HG03025 (cell line): ENCODE data around the gene UBE3C.
A peak's percentile ranks its signal among the peaks of the same experiment; 100 is the strongest.
"Not testable (repeated sequence)": the region's sequence is repeated elsewhere in the genome, so short reads cannot be mapped to it uniquely, and the experiment has no call there.

Experiments
- ATAC-seq: cut with Tn5 transposase; IDR thresholded peaks from one replicate; pipeline ENCODE4 v1.9.1; 2021; ENCODE audit warnings: mild to moderate bottlenecking, moderate library complexity; ENCODE audit not compliant: unreplicated experiment, low FRiP score

UBE3C gene

GRCh38 chr7:157233677-157234076 is 95.0 kb downstream of the UBE3C start:
- ATAC-seq: no peak

GRCh38 chr7:157234271-157234670 is 95.5 kb downstream of the UBE3C start:
- no peak for ATAC-seq

- ATAC-seq: no peak
These were observed 96.9 kb downstream of the UBE3C start for GRCh38 chr7:157235357-157236333.

GRCh38 chr7:157238087-157238486 is 99.4 kb downstream of the UBE3C start:
- ATAC-seq: no peak

- ATAC-seq: no peak
These were observed 101.0 kb downstream of the UBE3C start for GRCh38 chr7:157239571-157240270.

- ATAC-seq: no peak
These were observed 102.9 kb downstream of the UBE3C start for GRCh38 chr7:157241631-157242030.

GRCh38 chr7:157244516-157245294 is 106.0 kb downstream of the UBE3C start:
- ATAC-seq: no peak

- ATAC-seq: no peak
These were observed 107.3 kb downstream of the UBE3C start for GRCh38 chr7:157246052-157246451.

- no peak for ATAC-seq
These were observed 109.9 kb downstream of the UBE3C start for GRCh38 chr7:157248659-157249058.

- peak; percentile 54 for ATAC-seq
These were observed 112.0 kb downstream of the UBE3C start for GRCh38 chr7:157250605-157251228.

- ATAC-seq: not testable (repeated sequence)
These were observed 113.1 kb downstream of the UBE3C start for GRCh38 chr7:157251817-157252216.

GRCh38 chr7:157253850-157254249 is 115.1 kb downstream of the UBE3C start:
- ATAC-seq: no peak

GRCh38 chr7:157254781-157255180 is 116.1 kb downstream of the UBE3C start:
- not testable (repeated sequence) for ATAC-seq

- no peak for ATAC-seq
These were observed 116.5 kb downstream of the UBE3C start for GRCh38 chr7:157255201-157255606.

- ATAC-seq: no peak
These were observed 124.4 kb downstream of the UBE3C start for GRCh38 chr7:157263156-157263555.

GRCh38 chr7:157265051-157265450 is 126.3 kb downstream of the UBE3C start:
- no peak for ATAC-seq

GRCh38 chr7:157266272-157266671 is 127.5 kb downstream of the UBE3C start:
- ATAC-seq: no peak

- ATAC-seq: no peak
These were observed 128.8 kb downstream of the UBE3C start for GRCh38 chr7:157267516-157267915.

- no peak for ATAC-seq
These were observed 129.2 kb downstream of the UBE3C start for GRCh38 chr7:157267956-157268355.

GRCh38 chr7:157268540-157268939 is 129.8 kb downstream of the UBE3C start:
- no peak for ATAC-seq
